Prostate gland (tissue), 2 donors: Measurements from ENCODE around the gene SIGLEC14.

Experiments
- CTCF ChIP-seq, 4 experiments: fragments of 200-600 bp in 2 of 4; fragments of 450-650 bp in 2 of 4; sonication (generic) in 2 of 4; IDR thresholded peaks; 1 replicate in 3 of 4; 2 replicates in 1 of 4; pipeline ENCODE4 v1.5.1; 2016 to 2019; ENCODE audit warnings: antibody characterized with exemption in 4 of 4, mild to moderate bottlenecking in 2 of 4, moderate library complexity in 2 of 4
- POLR2A ChIP-seq: fragments of 450-650 bp; IDR thresholded peaks from one replicate; pipeline ENCODE4 v1.6.1; 2016; ENCODE audit warnings: antibody characterized with exemption, mild to moderate bottlenecking
- POLR2AphosphoS5 ChIP-seq: sonication (generic); formaldehyde crosslinking; IDR thresholded peaks from one replicate; pipeline ENCODE4 v1.6.1; 2017; ENCODE audit warnings: antibody characterized with exemption

DNA sequence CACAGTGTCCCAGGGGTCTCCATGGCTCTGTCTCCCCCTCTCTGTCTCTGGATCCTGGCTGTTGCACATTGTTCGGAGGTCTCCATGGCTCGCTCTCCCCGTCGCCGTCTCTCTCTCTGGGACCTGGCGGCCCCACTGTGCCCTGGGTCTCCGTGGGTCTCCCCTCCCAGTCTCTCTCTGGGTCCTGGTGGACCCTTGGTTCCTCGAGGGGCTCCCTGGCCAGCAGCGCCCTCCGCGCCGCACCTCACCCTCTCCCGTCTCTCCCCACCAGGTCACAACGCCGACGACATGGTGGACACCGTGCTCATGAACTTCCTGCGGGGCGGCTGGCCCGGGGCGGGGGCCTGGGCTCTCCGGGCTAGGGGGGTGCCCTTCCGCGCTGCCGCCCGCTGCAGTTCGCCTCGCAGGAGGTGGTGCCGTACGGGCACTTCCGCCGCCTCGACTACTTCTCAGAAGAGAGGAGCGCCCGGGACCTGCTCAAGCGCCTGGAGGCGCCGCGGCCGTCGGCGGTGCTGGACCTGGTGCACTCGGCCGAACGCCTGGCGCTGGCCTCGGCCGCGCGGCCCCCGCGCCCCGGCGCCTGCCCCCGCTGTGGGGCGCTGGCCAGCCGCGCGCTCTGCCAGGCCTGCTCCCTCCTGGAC lies 45.6 kb downstream of the SIGLEC14 start:
- no peak for TF ChIP-seq CTCF (IDR thresholded peaks at IDR 0.05)
- TF ChIP-seq POLR2AphosphoS5: no peak
- no peak for TF ChIP-seq POLR2A
